Heart right ventricle (tissue), 16 donors: ENCODE measurements around the gene NFAM1. TPM values are rescaled to one million over a fixed set of nuclear protein-coding genes. Genes with fewer than 3 reads are reported as not detected.
A peak's percentile ranks its signal among the peaks of the same experiment; 100 is the strongest.

Experiments used
- ATAC-seq, 8 donors: fragments of 200-7000 bp; cut with Tn5 transposase; one replicate each; pipeline ENCODE4 v1.9.1; 2020; ENCODE audit warnings: mild to moderate bottlenecking in 8 of 8, moderate library complexity in 8 of 8, moderate number of reproducible peaks in 1 of 8
- DNase-seq, 2 donors: peaks; one replicate each; pipeline ENCODE4 v3.0.0-alpha.2; 2020
- H3K27ac ChIP-seq, 10 donors: fragments of 200-600 bp; sonication (generic) in 2 of 10; one replicate each; pipeline versions ENCODE4 v1.5.0 to v1.8.0; 2020 to 2022; ENCODE audit warnings: mild to moderate bottlenecking in 3 of 10
- H3K27me3 ChIP-seq, 7 donors: fragments of 200-600 bp; one replicate each; pipeline ENCODE4 v1.8.0; 2021 to 2022; ENCODE audit warnings: mild to moderate bottlenecking in 2 of 7
- H3K36me3 ChIP-seq, 9 donors: fragments of 200-600 bp; sonication (generic) in 1 of 9; one replicate each; pipeline versions ENCODE4 v1.5.0 to v1.8.0; 2020 to 2022; ENCODE audit warnings: mild to moderate bottlenecking in 2 of 9
- H3K4me1 ChIP-seq, 9 donors: fragments of 200-600 bp; sonication (generic) in 1 of 9; one replicate each; pipeline versions ENCODE4 v1.5.0 to v1.8.0; 2020 to 2022; ENCODE audit warnings: mild to moderate bottlenecking in 4 of 9
- H3K4me3 ChIP-seq, 10 donors: fragments of 200-600 bp; sonication (generic) in 2 of 10; one replicate each; pipeline versions ENCODE4 v1.5.0 to v1.8.0; 2020 to 2022; ENCODE audit warnings: mild to moderate bottlenecking in 7 of 10, moderate library complexity in 2 of 10
- H3K9me3 ChIP-seq, 11 donors: fragments of 200-600 bp in 10 of 11; sonication (generic) in 2 of 11; one replicate each; pipeline versions ENCODE4 v1.5.0 to v1.8.0; 2013 to 2022; ENCODE audit warnings: mild to moderate bottlenecking in 2 of 11, control low read depth in 1 of 11, moderate library complexity in 1 of 11
- WGBS, 2 donors: extraction: QIAGEN DNeasy Blood & Tissue Kit; methylation state at CpG; one replicate each; pipeline ENCODE4 v1.1.7; 2013; ENCODE audit warnings: inconsistent platforms in 1 of 2; 5-methylcytosine and 5-hydroxymethylcytosine counted together
- intact Hi-C, 10 donors: fragments of 100-400 bp; cut with DNase I; formaldehyde crosslinking; loops; one replicate each; pipeline versions ENCODE4 v1.11.1 to v1.14.2; 2022
- polyA plus RNA-seq, 2 donors: library from polyadenylated mRNA; stranded (reverse); fragments of 200-250 nt; gene quantifications; one replicate each; pipeline ENCODE4 v1.2.3, GENCODE V29; 2013
- total RNA-seq, 10 donors: library from RNA; stranded (reverse); fragmentation: NEBNext Ultra II Directional in 3 of 10; extraction: Animal tissue kit (Norgen Biotek cat#: 25700) in 3 of 10; gene quantifications; one replicate each; pipeline versions ENCODE4 v1.2.1 to v1.2.4, GENCODE V29; 2021 to 2023
- TF ChIP-seq, protein P1 (sequence below), 9 donors: fragments of 200-600 bp; sonication (generic) in 2 of 9; IDR thresholded peaks; one replicate each; pipeline versions ENCODE4 v1.5.0 to v1.8.0; 2021 to 2022; ENCODE audit warnings: antibody characterized with exemption in 9 of 9, mild to moderate bottlenecking in 5 of 9, moderate library complexity in 1 of 9
- donor health status: Arrhythmogenic right ventricular cardiomyopathy.
- donor health status: ischemic (EF 13 %, LVEDD 7.1; RV severe dilation, severe dysfunction).
- donor health status: healthy with polysubstance abuse.
- donor health status: DM: no; HTN: yes; CAD: no.
- donor health status: DM: no; HTN: no; CAD: no.
- donor health status: ischemic (EF 25% LVEDD 6.9; RV normal size, moderate dysfunction).
- donor health status: ischemic (EF 25% LVEDD 5.7; RV mildly dilated, moderate dysfunction).
- donor health status: healthy.
- donor health status: DM: yes; HTN: yes; CAD: no.
- donor health status: Ischemic cardiomyopathy.
- donor health status: ischemic (EF 35%, LVEDD 5.7; RV mildly dilated, moderate dysfunction).
- donor health status: nonischemic (EF 11% LVEDD 7.7; RV severe dilation, severe dysfunction).
- donor health status: DM: yes; HTN: yes; CAD: no.
- donor health status: PGD.
- donor health status: ischemic (EF 29% LVEDD 5.4; RV normal size, mild dysfunction).
- donor health status: nonischemic (EF 23%, LVEDD 6.1; RV moderate dilation, normal function).

NFAM1 gene
- total and polyA plus RNA-seq, 12 donors, result 0.38 to 6.4 (median 1.4) TPM

DNA sequence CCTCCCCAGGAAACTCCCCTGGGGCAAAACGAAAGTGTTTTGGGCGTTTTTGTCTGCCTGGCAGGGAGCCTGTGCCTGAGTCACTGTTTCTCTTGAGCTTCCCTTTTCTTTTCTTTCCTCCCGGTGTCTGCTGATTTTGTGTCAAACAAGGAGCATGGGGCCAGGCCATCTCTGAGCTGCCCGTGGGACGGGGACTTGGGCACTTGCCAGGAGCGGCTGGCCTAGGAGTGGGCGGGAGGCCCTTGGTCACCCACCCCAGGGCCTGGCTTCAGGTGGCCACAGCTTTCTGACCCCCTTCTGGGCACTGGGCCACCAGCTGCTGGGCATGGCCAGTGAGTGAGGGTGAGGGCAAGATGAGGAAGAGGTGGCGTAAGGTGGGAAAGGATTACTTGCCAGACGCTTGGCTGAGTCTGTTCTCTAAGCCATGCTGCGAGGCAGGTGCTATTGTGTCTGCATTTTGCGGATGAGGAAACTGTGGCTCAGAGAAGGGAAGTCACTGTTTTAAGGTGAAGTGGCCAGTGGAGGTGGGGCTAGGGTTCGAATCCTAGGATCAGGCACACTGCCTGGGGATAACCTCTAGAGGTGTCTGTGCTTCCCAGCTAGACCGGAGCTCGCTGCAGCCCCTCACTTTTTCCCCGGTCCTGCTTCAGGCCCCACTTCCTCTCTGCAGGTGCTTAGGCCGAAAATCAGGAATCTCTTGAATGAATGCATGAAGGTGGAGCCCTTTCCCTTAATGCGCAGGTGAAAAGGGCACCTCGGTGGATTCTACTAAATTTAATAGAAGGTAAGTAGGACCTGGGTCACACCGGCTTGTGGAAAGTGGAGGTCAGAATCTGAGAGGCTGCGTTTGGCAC lies 7.8 kb upstream of the NFAM1 start:
- ATAC-seq (no peak), DNase-seq (peak in 1 of 2 donors; percentile 40)
- 68 to 69% methylated on average over 20 of the region's 20 CpGs for WGBS, 2 donors
- Histone ChIP-seq H3K27ac (peak overlapping the region in 6 of 10 donors; percentile 14 to 87 (median 34)), H3K4me1 (peaks cover 8 to 76% (median 36%) of the 10 kb centered on the region in 9 donors), H3K36me3 (no peaks in the 10 kb centered on the region), H3K9me3 (no peaks in the 10 kb centered on the region), H3K27me3 (peaks cover 0 to 33% (median 8%) of the 10 kb centered on the region in 7 donors), H3K4me3 (peak overlapping the region in 1 of 10 donors; percentile 32)
- TF ChIP-seq, protein P1, sequence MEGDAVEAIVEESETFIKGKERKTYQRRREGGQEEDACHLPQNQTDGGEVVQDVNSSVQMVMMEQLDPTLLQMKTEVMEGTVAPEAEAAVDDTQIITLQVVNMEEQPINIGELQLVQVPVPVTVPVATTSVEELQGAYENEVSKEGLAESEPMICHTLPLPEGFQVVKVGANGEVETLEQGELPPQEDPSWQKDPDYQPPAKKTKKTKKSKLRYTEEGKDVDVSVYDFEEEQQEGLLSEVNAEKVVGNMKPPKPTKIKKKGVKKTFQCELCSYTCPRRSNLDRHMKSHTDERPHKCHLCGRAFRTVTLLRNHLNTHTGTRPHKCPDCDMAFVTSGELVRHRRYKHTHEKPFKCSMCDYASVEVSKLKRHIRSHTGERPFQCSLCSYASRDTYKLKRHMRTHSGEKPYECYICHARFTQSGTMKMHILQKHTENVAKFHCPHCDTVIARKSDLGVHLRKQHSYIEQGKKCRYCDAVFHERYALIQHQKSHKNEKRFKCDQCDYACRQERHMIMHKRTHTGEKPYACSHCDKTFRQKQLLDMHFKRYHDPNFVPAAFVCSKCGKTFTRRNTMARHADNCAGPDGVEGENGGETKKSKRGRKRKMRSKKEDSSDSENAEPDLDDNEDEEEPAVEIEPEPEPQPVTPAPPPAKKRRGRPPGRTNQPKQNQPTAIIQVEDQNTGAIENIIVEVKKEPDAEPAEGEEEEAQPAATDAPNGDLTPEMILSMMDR (IDR thresholded peaks at IDR 0.05), result no peak
- intact Hi-C loops, result loop anchor here (2.0 to 10.0 kb wide), 10 partner anchors 165 to 475 kb away; partner anchors contain the start of genes SEPTIN3 (in 8 of the 10), NDUFA6 (in 7 of the 10) and TCF20 (in 3 of the 10)

GRCh38 chr22:42439021-42439567 lies 6.9 kb upstream of the NFAM1 start:
- no peak for ATAC-seq
- WGBS, 2 donors, result 60 to 66% methylated on average over 13 of the region's 13 CpGs
- Histone ChIP-seq H3K4me3 (peak overlapping the region in 1 of 10 donors; percentile 32), H3K27me3 (peaks cover 0 to 42% (median 10%) of the 10 kb centered on the region in 7 donors), H3K9me3 (no peaks in the 10 kb centered on the region), H3K4me1 (peaks cover 4 to 76% (median 32%) of the 10 kb centered on the region in 9 donors), H3K36me3 (no peaks in the 10 kb centered on the region), H3K27ac (peak overlapping the region in 4 of 10 donors; percentile 16 to 87 (median 34))
- TF ChIP-seq, protein P1 (IDR thresholded peaks at IDR 0.05), result no peak
- intact Hi-C loops, result loop anchor here in 9 of 10 donors (2.0 to 10.0 kb wide), 9 partner anchors 164 to 474 kb away; partner anchors contain the start of genes NDUFA6 (in 7 of the 9), SEPTIN3 (in 5 of the 9) and TCF20 (in 3 of the 9)
- DNase-seq, result no peak

DNA sequence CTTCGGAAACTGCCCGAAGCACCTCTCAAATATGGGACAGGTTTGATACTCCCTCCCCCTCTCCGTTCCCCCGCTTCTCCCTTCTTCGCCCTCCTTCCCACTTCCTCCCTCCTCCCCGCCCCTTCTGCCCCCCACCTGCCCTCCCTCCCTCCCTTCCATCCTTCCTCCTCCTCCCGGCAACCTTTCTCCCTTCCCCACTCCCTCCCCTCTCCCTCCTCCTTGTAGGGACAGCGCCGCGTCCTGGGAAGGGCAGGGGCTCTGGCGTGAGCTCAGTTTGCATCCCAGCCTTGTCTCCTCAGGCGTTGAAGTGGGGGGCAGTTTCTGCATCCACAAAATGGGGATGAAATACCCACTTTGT lies 6.1 kb upstream of the NFAM1 start:
- intact Hi-C loops, result loop anchor here in 9 of 10 donors (2.0 to 10.0 kb wide), 9 partner anchors 163 to 473 kb away; partner anchors contain the start of genes NDUFA6 (in 7 of the 9), SEPTIN3 (in 5 of the 9) and TCF20 (in 3 of the 9)
- Histone ChIP-seq H3K9me3 (no peaks in the 10 kb centered on the region), H3K27me3 (peaks cover 0 to 51% (median 17%) of the 10 kb centered on the region in 7 donors), H3K4me1 (peaks cover 4 to 70% (median 28%) of the 10 kb centered on the region in 9 donors), H3K4me3 (peak overlapping the region in 6 of 10 donors; percentile 46 to 55 (median 50)), H3K27ac (peak overlapping the region in 2 of 10 donors; percentile 51 to 87), H3K36me3 (no peaks in the 10 kb centered on the region)
- 10 to 28% methylated on average over 12 of the region's 12 CpGs for WGBS, 2 donors
- DNase-seq (no peak), ATAC-seq (no peak)
- TF ChIP-seq, protein P1 (IDR thresholded peaks at IDR 0.05), result no peak
